ENCODE results near the gene GAS2L1. TPM values are rescaled to one million over a fixed set of nuclear protein-coding genes. Genes with fewer than 3 reads are reported as not detected.
A peak's percentile ranks its signal among the peaks of the same experiment; 100 is the strongest.

GAS2L1 gene
- total RNA-seq, 1 donor = 11.6 TPM

DNA sequence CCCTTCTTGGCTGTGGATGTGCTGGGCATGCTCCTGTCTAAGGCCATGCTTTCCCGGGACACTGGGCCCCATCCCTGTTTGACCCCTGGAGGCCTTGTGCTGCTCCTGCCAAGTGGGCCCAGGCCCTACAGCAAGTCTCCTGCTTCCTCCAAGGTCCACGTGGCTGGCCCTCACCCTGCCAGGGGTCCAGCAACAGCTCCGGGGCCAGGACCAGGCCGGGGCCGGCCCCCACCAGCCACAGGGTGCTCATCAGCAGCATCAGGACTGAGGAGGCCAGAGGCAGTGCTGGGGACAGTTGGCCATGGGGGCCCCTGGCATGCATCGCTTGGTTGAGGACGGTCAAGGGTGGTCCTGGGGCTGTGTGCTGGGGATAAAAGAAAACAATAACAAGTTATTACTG, 41.1 kb upstream of the GAS2L1 start:
- no peak overlapping the region for H2AFZ ChIP-seq (ENCODE audit: low read length)
- no peak overlapping the region for H3K27ac ChIP-seq (ENCODE audit: low read depth, low read length)
- H3K9me3 ChIP-seq (ENCODE audit: low read depth, low read length) = no peaks in the 10 kb centered on the region
- H3K4me2 ChIP-seq (ENCODE audit: insufficient read depth, low read length) = no peak overlapping the region
- H3K4me1 ChIP-seq (ENCODE audit: insufficient read depth, low read length) = peaks cover 28% of the 10 kb centered on the region
- TF ChIP-seq, protein P1, sequence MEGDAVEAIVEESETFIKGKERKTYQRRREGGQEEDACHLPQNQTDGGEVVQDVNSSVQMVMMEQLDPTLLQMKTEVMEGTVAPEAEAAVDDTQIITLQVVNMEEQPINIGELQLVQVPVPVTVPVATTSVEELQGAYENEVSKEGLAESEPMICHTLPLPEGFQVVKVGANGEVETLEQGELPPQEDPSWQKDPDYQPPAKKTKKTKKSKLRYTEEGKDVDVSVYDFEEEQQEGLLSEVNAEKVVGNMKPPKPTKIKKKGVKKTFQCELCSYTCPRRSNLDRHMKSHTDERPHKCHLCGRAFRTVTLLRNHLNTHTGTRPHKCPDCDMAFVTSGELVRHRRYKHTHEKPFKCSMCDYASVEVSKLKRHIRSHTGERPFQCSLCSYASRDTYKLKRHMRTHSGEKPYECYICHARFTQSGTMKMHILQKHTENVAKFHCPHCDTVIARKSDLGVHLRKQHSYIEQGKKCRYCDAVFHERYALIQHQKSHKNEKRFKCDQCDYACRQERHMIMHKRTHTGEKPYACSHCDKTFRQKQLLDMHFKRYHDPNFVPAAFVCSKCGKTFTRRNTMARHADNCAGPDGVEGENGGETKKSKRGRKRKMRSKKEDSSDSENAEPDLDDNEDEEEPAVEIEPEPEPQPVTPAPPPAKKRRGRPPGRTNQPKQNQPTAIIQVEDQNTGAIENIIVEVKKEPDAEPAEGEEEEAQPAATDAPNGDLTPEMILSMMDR (IDR thresholded peaks at IDR 0.05; ENCODE audit: extremely low read depth, low read depth, low read length) = no peak
- no peak overlapping the region for H3K4me3 ChIP-seq (ENCODE audit: insufficient read depth, low read length)
- no peak for DNase-seq (ENCODE audit: insufficient read length, low spot score, missing footprints)
- H4K20me1 ChIP-seq (ENCODE audit: insufficient read depth, low read length) = peaks cover 23% of the 10 kb centered on the region
- peaks cover 20% of the 10 kb centered on the region for H3K36me3 ChIP-seq (ENCODE audit: insufficient read depth, low read length)
- peaks cover 47% of the 10 kb centered on the region for H3K79me2 ChIP-seq (ENCODE audit: insufficient read depth, low read length)
- no peaks in the 10 kb centered on the region for H3K27me3 ChIP-seq (ENCODE audit: insufficient read depth, low read length)

DNA sequence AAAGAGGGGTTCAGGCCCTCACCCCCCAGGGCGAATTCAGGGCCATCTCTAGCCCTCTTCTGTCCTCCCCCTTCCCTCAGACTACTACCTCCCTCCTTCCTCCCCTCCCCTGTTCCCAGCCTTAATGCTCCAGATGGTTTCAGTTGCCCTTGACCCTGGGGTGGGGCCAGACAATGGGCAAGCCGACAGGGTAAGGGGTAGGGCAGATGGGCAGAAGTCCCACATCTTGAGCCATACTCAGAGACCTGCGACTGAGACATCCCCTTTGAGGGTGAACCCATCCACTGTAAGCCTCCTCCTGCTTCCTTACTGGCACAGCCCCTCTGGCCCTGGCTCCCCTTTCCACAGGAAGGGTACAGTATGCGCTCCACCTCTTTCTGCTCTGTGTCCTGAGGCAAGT, 40.5 kb upstream of the GAS2L1 start:
- Histone ChIP-seq H3K36me3 (ENCODE audit: insufficient read depth, low read length) (peaks cover 22% of the 10 kb centered on the region), H3K4me3 (ENCODE audit: insufficient read depth, low read length) (no peak overlapping the region)
- no peak for DNase-seq (ENCODE audit: insufficient read length, low spot score, missing footprints)

DNA sequence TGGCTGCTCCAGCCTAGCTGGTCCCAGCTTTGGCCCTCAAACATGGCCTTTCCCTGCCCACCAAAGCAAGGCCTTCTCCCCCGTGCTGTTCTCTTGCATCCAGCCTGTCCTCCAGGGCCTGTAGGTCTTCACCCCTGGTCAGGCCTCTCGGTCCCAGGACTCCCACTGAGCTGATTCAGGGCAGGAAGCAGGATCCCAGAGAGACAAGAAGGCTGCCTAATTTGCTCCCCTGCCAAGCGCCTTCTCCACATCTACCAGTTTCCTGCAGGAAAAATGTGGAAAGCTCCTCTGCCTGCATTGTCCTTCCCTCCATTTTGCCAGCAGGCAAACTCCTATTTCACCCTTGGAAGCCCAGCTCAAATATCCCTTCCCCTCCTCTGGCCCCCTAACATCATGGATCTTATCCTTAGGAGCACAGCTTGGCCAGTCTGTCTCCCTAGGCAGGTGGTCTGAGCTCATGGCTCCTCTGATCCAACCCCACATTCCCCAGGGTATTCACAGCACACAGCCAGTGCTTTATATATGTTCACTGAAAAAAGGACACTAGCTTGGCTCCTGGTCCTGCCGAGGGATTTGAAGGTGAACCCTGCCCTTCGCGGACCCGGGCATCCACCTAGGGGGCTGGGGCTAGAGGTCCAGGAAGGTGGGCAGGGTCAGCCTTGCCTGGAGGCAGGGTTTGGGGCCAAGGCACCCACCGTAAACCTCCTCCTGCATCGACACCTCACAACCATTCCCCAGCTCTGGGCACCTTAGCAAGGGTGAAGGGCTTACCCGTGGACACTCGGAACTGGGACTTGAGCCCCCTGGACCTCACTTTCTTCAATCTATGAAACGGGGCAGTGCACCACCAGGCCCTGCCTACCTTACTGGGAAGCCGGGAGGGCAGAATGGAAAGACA, 39.6 kb upstream of the GAS2L1 start:
- peak; percentile 81 for DNase-seq (ENCODE audit: insufficient read length, low spot score, missing footprints)
- Histone ChIP-seq H3K79me2 (ENCODE audit: insufficient read depth, low read length) (peaks cover 62% of the 10 kb centered on the region), H3K27ac (ENCODE audit: low read depth, low read length) (peak overlapping the region; percentile 100), H3K27me3 (ENCODE audit: insufficient read depth, low read length) (no peaks in the 10 kb centered on the region), H3K4me2 (ENCODE audit: insufficient read depth, low read length) (peak overlapping the region; percentile 98), H3K4me1 (ENCODE audit: insufficient read depth, low read length) (peaks cover 41% of the 10 kb centered on the region), H3K4me3 (ENCODE audit: insufficient read depth, low read length) (peak overlapping the region; percentile 98), H2AFZ (ENCODE audit: low read length) (peak overlapping the region; percentile 92), H4K20me1 (ENCODE audit: insufficient read depth, low read length) (peaks cover 34% of the 10 kb centered on the region), H3K36me3 (ENCODE audit: insufficient read depth, low read length) (peaks cover 30% of the 10 kb centered on the region), H3K9me3 (ENCODE audit: low read depth, low read length) (no peaks in the 10 kb centered on the region)
- TF ChIP-seq, protein P1 (IDR thresholded peaks at IDR 0.05; ENCODE audit: extremely low read depth, low read depth, low read length) = no peak

More for the DNA sequence above, 40.5 kb upstream of the GAS2L1 start:
- no peak overlapping the region for H2AFZ ChIP-seq (ENCODE audit: low read length)
- TF ChIP-seq, protein P1 (IDR thresholded peaks at IDR 0.05; ENCODE audit: extremely low read depth, low read depth, low read length) = no peak
- H3K4me1 ChIP-seq (ENCODE audit: insufficient read depth, low read length) = peaks cover 33% of the 10 kb centered on the region
- no peaks in the 10 kb centered on the region for H3K9me3 ChIP-seq (ENCODE audit: low read depth, low read length)
- peaks cover 28% of the 10 kb centered on the region for H4K20me1 ChIP-seq (ENCODE audit: insufficient read depth, low read length)
- no peak overlapping the region for H3K27ac ChIP-seq (ENCODE audit: low read depth, low read length)
- peak overlapping the region; percentile 98 for H3K4me2 ChIP-seq (ENCODE audit: insufficient read depth, low read length)
- peaks cover 53% of the 10 kb centered on the region for H3K79me2 ChIP-seq (ENCODE audit: insufficient read depth, low read length)
- H3K27me3 ChIP-seq (ENCODE audit: insufficient read depth, low read length) = no peaks in the 10 kb centered on the region

DNA sequence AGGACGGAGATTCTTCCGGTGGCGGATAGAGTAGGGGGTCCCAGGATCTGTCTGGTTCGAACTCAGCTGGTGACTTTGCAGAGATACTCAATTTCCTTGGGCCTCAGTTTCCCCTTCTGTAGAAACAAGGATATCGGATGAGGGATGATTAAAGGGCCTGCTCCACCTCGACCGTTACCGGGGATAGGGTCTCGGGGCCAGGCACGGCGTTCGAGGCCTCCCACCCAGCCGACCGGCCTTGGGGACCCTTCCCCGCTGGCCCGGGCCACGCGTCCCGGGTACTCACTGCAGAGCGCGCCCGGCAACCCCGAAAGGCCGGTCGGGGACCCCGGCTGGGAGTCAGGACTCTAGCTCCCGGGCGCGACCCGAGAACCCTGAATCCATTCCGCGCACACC, 39.0 kb upstream of the GAS2L1 start:
- H3K4me3 ChIP-seq (ENCODE audit: insufficient read depth, low read length) = peak overlapping the region; percentile 98
- peak overlapping the region; percentile 92 for H2AFZ ChIP-seq (ENCODE audit: low read length)
- H3K36me3 ChIP-seq (ENCODE audit: insufficient read depth, low read length) = peaks cover 36% of the 10 kb centered on the region
- peak overlapping the region; percentile 100 for H3K27ac ChIP-seq (ENCODE audit: low read depth, low read length)
- H3K4me1 ChIP-seq (ENCODE audit: insufficient read depth, low read length) = peaks cover 48% of the 10 kb centered on the region
- H3K27me3 ChIP-seq (ENCODE audit: insufficient read depth, low read length) = no peaks in the 10 kb centered on the region
- peaks cover 40% of the 10 kb centered on the region for H4K20me1 ChIP-seq (ENCODE audit: insufficient read depth, low read length)
- peak overlapping the region; percentile 98 for H3K4me2 ChIP-seq (ENCODE audit: insufficient read depth, low read length)
- H3K79me2 ChIP-seq (ENCODE audit: insufficient read depth, low read length) = peaks cover 68% of the 10 kb centered on the region
- H3K9me3 ChIP-seq (ENCODE audit: low read depth, low read length) = no peaks in the 10 kb centered on the region
- no peak for DNase-seq (ENCODE audit: insufficient read length, low spot score, missing footprints)
- TF ChIP-seq, protein P1 (IDR thresholded peaks at IDR 0.05; ENCODE audit: extremely low read depth, low read depth, low read length) = no peak
